Measurements from ENCODE around the gene FHAD1. TPM values are rescaled to one million over a fixed set of nuclear protein-coding genes. Genes with fewer than 3 reads are reported as not detected.

Gene FHAD1
- total RNA-seq, 1 experiment from 2014 or later, result 3.5 TPM

GRCh38 chr1:15397236-15397635 lies 150.2 kb downstream of the FHAD1 start:
- no peaks in the 10 kb centered on the region for H3K79me2 ChIP-seq (ENCODE audit: insufficient read depth, low read length)
- H4K20me1 ChIP-seq (ENCODE audit: insufficient read depth), result no peaks in the 10 kb centered on the region
- TF ChIP-seq, protein P1, sequence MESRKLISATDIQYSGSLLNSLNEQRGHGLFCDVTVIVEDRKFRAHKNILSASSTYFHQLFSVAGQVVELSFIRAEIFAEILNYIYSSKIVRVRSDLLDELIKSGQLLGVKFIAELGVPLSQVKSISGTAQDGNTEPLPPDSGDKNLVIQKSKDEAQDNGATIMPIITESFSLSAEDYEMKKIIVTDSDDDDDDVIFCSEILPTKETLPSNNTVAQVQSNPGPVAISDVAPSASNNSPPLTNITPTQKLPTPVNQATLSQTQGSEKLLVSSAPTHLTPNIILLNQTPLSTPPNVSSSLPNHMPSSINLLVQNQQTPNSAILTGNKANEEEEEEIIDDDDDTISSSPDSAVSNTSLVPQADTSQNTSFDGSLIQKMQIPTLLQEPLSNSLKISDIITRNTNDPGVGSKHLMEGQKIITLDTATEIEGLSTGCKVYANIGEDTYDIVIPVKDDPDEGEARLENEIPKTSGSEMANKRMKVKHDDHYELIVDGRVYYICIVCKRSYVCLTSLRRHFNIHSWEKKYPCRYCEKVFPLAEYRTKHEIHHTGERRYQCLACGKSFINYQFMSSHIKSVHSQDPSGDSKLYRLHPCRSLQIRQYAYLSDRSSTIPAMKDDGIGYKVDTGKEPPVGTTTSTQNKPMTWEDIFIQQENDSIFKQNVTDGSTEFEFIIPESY (IDR thresholded peaks at IDR 0.05; ENCODE audit: extremely low read depth, insufficient replicate concordance, low read length), result no peak
- TF ChIP-seq TCF7L2 (IDR thresholded peaks at IDR 0.05; ENCODE audit: borderline replicate concordance, extremely low read depth, insufficient read depth, insufficient read length) (no peak), REST (IDR thresholded peaks at IDR 0.05; ENCODE audit: low read depth) (no peak), ELF1 (IDR thresholded peaks at IDR 0.05; ENCODE audit: borderline replicate concordance, low read depth) (no peak), ATF3 (IDR thresholded peaks at IDR 0.05) (no peak), EZH2phosphoT487 (IDR thresholded peaks at IDR 0.05; ENCODE audit: borderline replicate concordance) (no peak), YY1 (IDR thresholded peaks at IDR 0.05; ENCODE audit: extremely low read depth, insufficient replicate concordance, low read depth, low read length) (no peak), ZFX (IDR thresholded peaks at IDR 0.05) (no peak), ZNF274 (IDR thresholded peaks at IDR 0.05; ENCODE audit: low read depth, low read length) (no peak), SP1 (IDR thresholded peaks at IDR 0.05; ENCODE audit: low read depth) (no peak), EZH2 (IDR thresholded peaks at IDR 0.05) (no peak), POLR2AphosphoS5 (IDR thresholded peaks at IDR 0.05; ENCODE audit: low read depth, low read length) (no peak)
- TF ChIP-seq, protein P2, sequence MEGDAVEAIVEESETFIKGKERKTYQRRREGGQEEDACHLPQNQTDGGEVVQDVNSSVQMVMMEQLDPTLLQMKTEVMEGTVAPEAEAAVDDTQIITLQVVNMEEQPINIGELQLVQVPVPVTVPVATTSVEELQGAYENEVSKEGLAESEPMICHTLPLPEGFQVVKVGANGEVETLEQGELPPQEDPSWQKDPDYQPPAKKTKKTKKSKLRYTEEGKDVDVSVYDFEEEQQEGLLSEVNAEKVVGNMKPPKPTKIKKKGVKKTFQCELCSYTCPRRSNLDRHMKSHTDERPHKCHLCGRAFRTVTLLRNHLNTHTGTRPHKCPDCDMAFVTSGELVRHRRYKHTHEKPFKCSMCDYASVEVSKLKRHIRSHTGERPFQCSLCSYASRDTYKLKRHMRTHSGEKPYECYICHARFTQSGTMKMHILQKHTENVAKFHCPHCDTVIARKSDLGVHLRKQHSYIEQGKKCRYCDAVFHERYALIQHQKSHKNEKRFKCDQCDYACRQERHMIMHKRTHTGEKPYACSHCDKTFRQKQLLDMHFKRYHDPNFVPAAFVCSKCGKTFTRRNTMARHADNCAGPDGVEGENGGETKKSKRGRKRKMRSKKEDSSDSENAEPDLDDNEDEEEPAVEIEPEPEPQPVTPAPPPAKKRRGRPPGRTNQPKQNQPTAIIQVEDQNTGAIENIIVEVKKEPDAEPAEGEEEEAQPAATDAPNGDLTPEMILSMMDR (IDR thresholded peaks at IDR 0.05 in 2 of 3, conservative IDR thresholded peaks at IDR 0.05 in 1 of 3; ENCODE audit: borderline replicate concordance in 1 of 3, insufficient read depth in 1 of 3, low read depth in 2 of 3, low read length in 2 of 3), result no peak
- H3K27ac ChIP-seq (ENCODE audit: low read depth, low read length), result no peak overlapping the region
- ChIA-PET CTCF (no interaction called here), RAD21 (ENCODE audit: low non-redundant PET in 1 of 2, low total read pairs in 2 of 2, uncharacterized antibody in 2 of 2, unreplicated experiment in 2 of 2) (no interaction called here), POLR2A (no interaction called here)
- H3K9ac ChIP-seq (ENCODE audit: low read length), result no peak overlapping the region
- H3K36me3 ChIP-seq (ENCODE audit: control insufficient read depth in 1 of 2, insufficient read depth in 2 of 2, low read length in 2 of 2), result no peaks in the 10 kb centered on the region
- no peaks in the 10 kb centered on the region for H3K9me3 ChIP-seq (ENCODE audit: control insufficient read depth in 1 of 2, insufficient read depth in 1 of 2, low read depth in 1 of 2, low read length in 2 of 2)
- H3K4me1 ChIP-seq (ENCODE audit: control insufficient read depth in 1 of 2, insufficient read depth in 2 of 2, low read length in 2 of 2), result no peaks in the 10 kb centered on the region
- intact Hi-C loops (cut with micrococcal nuclease), result no loop called here
- no peaks in the 10 kb centered on the region for H3K27me3 ChIP-seq (ENCODE audit: insufficient read depth, low read length)
- BruUV-seq (replicated peaks), result no TSS peak
- ATAC-seq (no peak), DNase-seq (ENCODE audit: low read depth, low spot score) (no peak)
- no peak overlapping the region for H3K4me2 ChIP-seq (ENCODE audit: low read length)
- no peak overlapping the region for H2AFZ ChIP-seq (ENCODE audit: low read depth, low read length, poor library complexity, severe bottlenecking)
- H3K9me2 ChIP-seq (ENCODE audit: insufficient read depth), result no peaks in the 10 kb centered on the region
- H3K4me3 ChIP-seq (replicated peaks in 1 of 2; ENCODE audit: low read depth in 1 of 2, low read length in 2 of 2), result no peak overlapping the region

Data from HCT116 (cell line).